Breast epithelium (tissue), 4 donors: Measurements from ENCODE around the gene HYAL4. TPM values are rescaled to one million over a fixed set of nuclear protein-coding genes. Genes with fewer than 3 reads are reported as not detected.

Source experiments
- DNase-seq, 2 donors: peaks; one replicate each; pipeline ENCODE4 v3.0.0-alpha.2; 2019; ENCODE audit warnings: low spot score in 2 of 2
- H3K27ac ChIP-seq, 2 donors: fragments of 200-600 bp; sonication (generic) in 1 of 2; one replicate each; pipeline ENCODE4 v1.5.1; 2016 to 2019; ENCODE audit warnings: mild to moderate bottlenecking in 1 of 2
- H3K27me3 ChIP-seq, 2 donors: fragments of 200-600 bp; sonication (generic) in 1 of 2; one replicate each; pipeline versions ENCODE4 v1.5.1 to v1.6.0; 2017 to 2019; ENCODE audit warnings: control low read depth in 1 of 2, mild to moderate bottlenecking in 1 of 2
- H3K36me3 ChIP-seq: fragments of 200-600 bp; one replicate; pipeline ENCODE4 v1.5.1; 2019
- H3K4me1 ChIP-seq, 2 donors: fragments of 200-600 bp; sonication (generic); one replicate each; pipeline ENCODE4 v1.5.1; 2016 to 2019; ENCODE audit warnings: control low read depth in 1 of 2
- H3K4me3 ChIP-seq, 3 donors: fragments of 200-600 bp; sonication (generic); 1 replicate in 2 of 3; 2 replicates in 1 of 3; pipeline ENCODE4 v1.5.1; 2016 to 2019; ENCODE audit warnings: mild to moderate bottlenecking in 3 of 3, moderate library complexity in 2 of 3
- H3K9me3 ChIP-seq, 2 donors: fragments of 200-600 bp; sonication (generic) in 1 of 2; one replicate each; pipeline ENCODE4 v1.5.1; 2016 to 2019; ENCODE audit warnings: control low read depth in 1 of 2
- POLR2A ChIP-seq: fragments of 450-650 bp; IDR thresholded peaks from one replicate; pipeline ENCODE4 v1.6.1; 2016; ENCODE audit warnings: antibody characterized with exemption, mild to moderate bottlenecking, moderate library complexity
- POLR2AphosphoS5 ChIP-seq, 3 donors: sonication (generic); formaldehyde crosslinking; IDR thresholded peaks; one replicate each; pipeline ENCODE4 v1.6.1; 2017; ENCODE audit warnings: antibody characterized with exemption in 3 of 3
- intact Hi-C: fragments of 100-400 bp; cut with DNase I; formaldehyde crosslinking; loops from one replicate; pipeline ENCODE4 v1.15.1; 2023; ENCODE audit warnings: low total_unique reads
- total RNA-seq, 3 donors: library from RNA; depleted of rRNA; stranded (reverse); fragments of >200 nt; gene quantifications; one replicate each; pipeline ENCODE4 v1.1.0, GENCODE V29; 2016
- TF ChIP-seq, protein P1 (sequence below), 3 donors: fragments of 450-650 bp; IDR thresholded peaks; one replicate each; pipeline ENCODE4 v1.5.1; 2016 to 2017; ENCODE audit warnings: antibody characterized with exemption in 3 of 3, mild to moderate bottlenecking in 3 of 3, moderate library complexity in 3 of 3

The HYAL4 gene
- total RNA-seq, 3 donors from 2014 or later = 0.15 TPM; not detected in 2

DNA sequence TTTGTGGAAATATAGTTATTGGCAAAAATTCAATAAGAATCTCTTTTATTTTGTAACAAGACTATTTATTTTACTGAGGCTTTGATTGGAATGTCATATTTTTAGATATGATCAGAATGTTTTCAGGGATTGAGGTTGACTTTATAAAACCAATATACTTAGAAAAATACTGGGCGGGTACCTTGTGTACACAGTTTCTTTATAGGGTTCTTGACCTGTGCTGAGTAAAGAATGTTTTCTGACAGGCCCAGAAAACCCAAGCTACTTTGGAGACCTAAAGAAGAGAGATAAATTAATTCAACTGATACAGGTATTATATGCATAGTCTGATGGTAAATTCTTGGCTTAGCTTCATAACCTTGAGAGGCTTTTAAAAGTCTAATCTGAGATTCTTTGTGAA is 56.1 kb downstream of the HYAL4 start:
- Histone ChIP-seq H3K4me3 (no peak overlapping the region), H3K9me3 (no peaks in the 10 kb centered on the region), H3K27ac (no peak overlapping the region), H3K36me3 (no peaks in the 10 kb centered on the region), H3K27me3 (no peaks in the 10 kb centered on the region), H3K4me1 (no peaks in the 10 kb centered on the region)
- DNase-seq = no peak
- no peak for TF ChIP-seq POLR2A
- TF ChIP-seq, protein P1, sequence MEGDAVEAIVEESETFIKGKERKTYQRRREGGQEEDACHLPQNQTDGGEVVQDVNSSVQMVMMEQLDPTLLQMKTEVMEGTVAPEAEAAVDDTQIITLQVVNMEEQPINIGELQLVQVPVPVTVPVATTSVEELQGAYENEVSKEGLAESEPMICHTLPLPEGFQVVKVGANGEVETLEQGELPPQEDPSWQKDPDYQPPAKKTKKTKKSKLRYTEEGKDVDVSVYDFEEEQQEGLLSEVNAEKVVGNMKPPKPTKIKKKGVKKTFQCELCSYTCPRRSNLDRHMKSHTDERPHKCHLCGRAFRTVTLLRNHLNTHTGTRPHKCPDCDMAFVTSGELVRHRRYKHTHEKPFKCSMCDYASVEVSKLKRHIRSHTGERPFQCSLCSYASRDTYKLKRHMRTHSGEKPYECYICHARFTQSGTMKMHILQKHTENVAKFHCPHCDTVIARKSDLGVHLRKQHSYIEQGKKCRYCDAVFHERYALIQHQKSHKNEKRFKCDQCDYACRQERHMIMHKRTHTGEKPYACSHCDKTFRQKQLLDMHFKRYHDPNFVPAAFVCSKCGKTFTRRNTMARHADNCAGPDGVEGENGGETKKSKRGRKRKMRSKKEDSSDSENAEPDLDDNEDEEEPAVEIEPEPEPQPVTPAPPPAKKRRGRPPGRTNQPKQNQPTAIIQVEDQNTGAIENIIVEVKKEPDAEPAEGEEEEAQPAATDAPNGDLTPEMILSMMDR (IDR thresholded peaks at IDR 0.05) = no peak
- TF ChIP-seq POLR2AphosphoS5 (IDR thresholded peaks at IDR 0.05) = no peak
- intact Hi-C loops = no loop called here

DNA sequence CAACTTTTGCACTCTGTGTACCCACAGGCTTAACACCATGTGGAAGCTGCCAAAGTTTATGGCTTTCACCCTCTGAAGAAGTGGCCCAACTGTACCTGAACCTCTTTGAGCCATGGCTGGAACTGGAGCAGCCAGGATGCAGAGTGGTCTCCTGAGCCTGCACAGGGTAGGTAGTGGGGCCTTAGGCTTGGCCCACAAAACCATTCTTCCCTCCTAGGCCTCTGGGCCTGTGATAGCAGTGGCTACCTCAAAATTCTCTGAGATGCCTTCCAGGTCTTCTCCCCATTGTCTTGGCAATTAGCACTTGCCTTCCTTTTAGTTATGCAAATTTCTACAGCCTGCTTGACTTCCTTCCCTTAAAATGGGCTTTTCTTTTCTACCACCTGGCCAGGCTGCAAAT is 60.7 kb downstream of the HYAL4 start:
- TF ChIP-seq POLR2A = no peak
- TF ChIP-seq, protein P1 (IDR thresholded peaks at IDR 0.05) = no peak
- TF ChIP-seq POLR2AphosphoS5 (IDR thresholded peaks at IDR 0.05) = no peak
- intact Hi-C loops = no loop called here
- Histone ChIP-seq H3K27ac (no peak overlapping the region), H3K4me3 (no peak overlapping the region), H3K9me3 (no peaks in the 10 kb centered on the region), H3K36me3 (no peaks in the 10 kb centered on the region), H3K27me3 (no peaks in the 10 kb centered on the region), H3K4me1 (no peaks in the 10 kb centered on the region)
- no peak for DNase-seq

DNA sequence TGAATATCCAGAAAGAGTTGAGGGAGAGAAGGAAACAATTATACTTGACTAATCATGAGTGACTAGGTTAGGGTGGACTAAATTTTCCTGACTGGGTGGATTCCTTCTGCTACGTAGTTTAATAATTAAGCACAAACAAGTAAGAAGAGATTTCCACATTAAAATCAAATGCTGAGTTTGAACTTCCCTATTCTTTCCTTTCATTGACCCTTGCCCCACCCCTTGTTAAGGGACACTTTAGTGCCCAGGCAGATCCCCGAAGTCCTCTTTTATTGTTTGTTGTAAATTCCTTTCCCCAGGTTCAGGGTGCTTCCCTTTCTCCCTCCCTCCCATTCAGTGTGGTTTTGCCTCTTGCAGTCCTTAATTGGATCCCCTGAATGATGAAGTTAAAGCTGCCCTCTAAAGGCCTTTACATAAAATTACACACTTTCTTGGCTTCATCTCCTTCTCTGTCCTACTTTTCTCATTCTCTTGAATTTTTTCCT is 71.3 kb downstream of the HYAL4 start:
- intact Hi-C loops = no loop called here
- Histone ChIP-seq H3K27ac (no peak overlapping the region), H3K36me3 (no peaks in the 10 kb centered on the region), H3K9me3 (no peaks in the 10 kb centered on the region), H3K4me3 (no peak overlapping the region), H3K4me1 (no peaks in the 10 kb centered on the region), H3K27me3 (no peaks in the 10 kb centered on the region)
- TF ChIP-seq, protein P1 (IDR thresholded peaks at IDR 0.05) = peak in 1 of 3 donors; percentile 21
- no peak for TF ChIP-seq POLR2A
- TF ChIP-seq POLR2AphosphoS5 (IDR thresholded peaks at IDR 0.05) = no peak
- no peak for DNase-seq

DNA sequence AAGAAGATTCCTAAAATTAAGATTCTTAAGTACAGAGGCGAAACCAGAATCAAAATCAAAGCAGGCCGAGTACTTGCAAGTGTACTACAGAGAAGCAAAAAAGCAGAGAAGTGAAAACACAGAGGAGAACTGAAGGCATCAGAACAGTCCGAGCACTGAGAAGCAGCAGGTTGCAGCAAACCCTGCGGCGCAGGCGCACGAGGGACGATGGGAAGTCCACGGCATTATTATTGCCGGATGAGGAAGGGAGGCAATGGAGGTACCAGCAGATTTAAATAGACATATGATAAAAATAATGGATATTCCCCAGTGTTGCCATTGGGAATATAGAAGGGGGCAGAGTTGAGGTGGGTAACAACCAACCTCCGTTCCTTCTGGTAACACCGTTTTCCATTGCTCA is 72.9 kb downstream of the HYAL4 start:
- H3K4me1 ChIP-seq = no peaks in the 10 kb centered on the region
- H3K9me3 ChIP-seq = no peaks in the 10 kb centered on the region
- intact Hi-C loops = no loop called here
- DNase-seq = no peak
- no peaks in the 10 kb centered on the region for H3K27me3 ChIP-seq
- no peak overlapping the region for H3K4me3 ChIP-seq
- no peaks in the 10 kb centered on the region for H3K36me3 ChIP-seq
- H3K27ac ChIP-seq = no peak overlapping the region
- TF ChIP-seq POLR2A (no peak), POLR2AphosphoS5 (IDR thresholded peaks at IDR 0.05) (no peak)
- TF ChIP-seq, protein P1 (IDR thresholded peaks at IDR 0.05) = no peak

DNA sequence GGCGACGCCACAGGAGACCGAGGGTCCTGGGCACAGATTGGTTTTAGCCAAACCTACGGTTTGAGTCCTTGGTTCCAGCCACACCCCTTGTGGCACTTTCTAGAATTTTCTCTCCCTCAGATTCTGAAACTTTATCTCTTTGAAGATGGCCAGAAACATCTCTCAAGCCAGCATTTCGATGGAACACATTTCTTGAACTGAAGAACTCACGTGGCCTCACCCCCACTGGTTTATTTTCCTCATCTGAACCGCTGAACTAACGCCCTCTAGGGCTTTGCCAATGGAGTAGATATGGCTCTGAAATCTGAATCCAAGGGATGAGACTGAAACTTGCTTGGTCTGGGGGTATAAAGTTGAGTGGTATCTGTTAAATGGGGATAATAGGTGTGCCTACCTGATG is 73.3 kb downstream of the HYAL4 start:
- Histone ChIP-seq H3K4me3 (no peak overlapping the region), H3K27me3 (no peaks in the 10 kb centered on the region), H3K36me3 (no peaks in the 10 kb centered on the region), H3K4me1 (no peaks in the 10 kb centered on the region), H3K27ac (no peak overlapping the region), H3K9me3 (no peaks in the 10 kb centered on the region)
- intact Hi-C loops = no loop called here
- TF ChIP-seq, protein P1 (IDR thresholded peaks at IDR 0.05) = no peak
- TF ChIP-seq POLR2A = no peak
- TF ChIP-seq POLR2AphosphoS5 (IDR thresholded peaks at IDR 0.05) = no peak
- DNase-seq = no peak
